Right lobe of liver (tissue), 4 donors: ENCODE results near the gene UBE2J2.

ENCODE experiments used
- CTCF ChIP-seq, 4 donors: fragments of 200-600 bp in 3 of 4; fragments of 450-650 bp in 1 of 4; IDR thresholded peaks; one replicate each; pipeline versions ENCODE4 v1.5.1 to v1.8.0; 2016 to 2022; ENCODE audit warnings: antibody characterized with exemption in 4 of 4, mild to moderate bottlenecking in 2 of 4
- POLR2A ChIP-seq: fragments of 450-650 bp; IDR thresholded peaks from one replicate; pipeline ENCODE4 v1.6.1; 2017; ENCODE audit warnings: antibody characterized with exemption, mild to moderate bottlenecking
- donor health status: DM: no; HTN: no; CAD: no.
- donor health status: DM: no; HTN: no; CAD: no.
- donor health status: DM: no; HTN: yes; CAD: no.

- TF ChIP-seq CTCF (IDR thresholded peaks at IDR 0.05), result no peak
- TF ChIP-seq POLR2A, result no peak
These were observed 50.3 kb downstream of the UBE2J2 start for GRCh38 chr1:1223321-1223720.
